GM18498 (cell line): ENCODE measurements around the gene HUS1B.

ENCODE experiments used
- ATAC-seq: cut with Tn5 transposase; IDR thresholded peaks from one replicate; pipeline ENCODE4 v1.9.1; 2021; ENCODE audit warnings: mild to moderate bottlenecking, moderate library complexity; ENCODE audit not compliant: unreplicated experiment

Gene HUS1B

GRCh38 chr6:624979-625378 is 31.9 kb downstream of the HUS1B start:
- no peak for ATAC-seq

GRCh38 chr6:622462-622861 is 34.4 kb downstream of the HUS1B start:
- ATAC-seq, result no peak

DNA sequence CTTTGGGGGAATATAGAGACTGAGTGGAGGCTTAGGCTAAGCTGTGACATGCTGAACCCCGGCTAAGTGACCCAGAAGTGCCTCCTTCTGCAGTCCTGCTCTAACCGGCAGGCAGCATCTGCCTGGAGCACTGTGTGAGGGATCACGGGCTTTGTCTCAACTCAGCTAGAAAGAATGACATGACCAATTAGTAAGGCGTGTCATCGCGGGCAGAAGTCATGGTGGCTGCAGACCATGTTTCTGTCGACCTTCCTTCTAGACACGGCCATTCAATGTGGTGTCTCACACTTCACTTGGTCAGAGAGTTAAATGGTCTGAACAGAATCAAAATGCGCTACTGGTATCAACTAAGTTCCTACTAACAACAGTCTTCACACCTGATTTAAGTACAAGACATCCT is 35.0 kb downstream of the HUS1B start:
- ATAC-seq, result no peak

GRCh38 chr6:620950-621349 is 36.0 kb downstream of the HUS1B start:
- no peak for ATAC-seq

- no peak for ATAC-seq
Measured at GRCh38 chr6:620166-620565, 36.7 kb downstream of the HUS1B start.

- no peak for ATAC-seq
Measured at GRCh38 chr6:617456-618100, 39.3 kb downstream of the HUS1B start.

DNA sequence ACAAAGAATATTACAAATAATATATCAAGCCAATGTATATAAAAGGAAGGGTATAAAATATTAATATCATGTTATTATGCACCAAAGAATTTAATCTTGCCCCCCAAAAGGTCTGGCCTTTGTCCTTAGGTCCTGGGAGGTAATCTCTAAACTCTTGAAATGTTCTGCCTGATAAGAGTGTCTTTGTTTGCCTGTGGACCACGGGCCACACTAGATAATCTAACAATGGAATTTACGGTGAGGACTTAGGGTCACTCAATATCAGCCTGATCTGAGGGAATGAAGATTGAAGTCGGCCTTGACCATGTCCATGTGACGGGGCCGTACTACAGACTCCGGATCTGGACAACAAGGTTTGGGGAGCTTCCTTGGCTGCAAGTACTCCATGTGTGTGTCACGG is 42.9 kb downstream of the HUS1B start:
- no peak for ATAC-seq

DNA sequence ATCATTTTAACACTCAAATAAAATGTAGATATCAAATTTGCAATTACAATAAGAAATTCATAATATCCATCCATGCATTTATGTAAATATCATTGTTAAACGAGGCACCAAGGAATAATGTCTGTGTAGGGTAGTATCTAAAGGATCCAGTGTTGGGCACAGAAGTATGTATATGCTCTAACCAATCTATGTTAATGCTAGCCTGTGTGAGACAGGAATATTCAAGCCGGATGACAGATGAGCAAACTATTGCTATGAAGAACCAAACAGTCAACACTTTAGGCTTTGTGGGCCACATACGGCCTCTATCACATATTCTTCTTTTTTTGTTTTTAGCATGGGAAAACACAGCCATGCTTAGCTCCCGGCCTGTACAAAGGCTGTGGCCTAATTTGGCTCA is 45.0 kb downstream of the HUS1B start:
- ATAC-seq, result no peak

GRCh38 chr6:610882-611281 is 46.0 kb downstream of the HUS1B start:
- no peak for ATAC-seq

- ATAC-seq, result no peak
Measured at GRCh38 chr6:609905-610304, 47.0 kb downstream of the HUS1B start.

- ATAC-seq, result no peak
Measured at GRCh38 chr6:606829-607379, 50.0 kb downstream of the HUS1B start.
